Ascending aorta (tissue), 2 donors: ENCODE data around the gene DCC. TPM values are rescaled to one million over a fixed set of nuclear protein-coding genes. Genes with fewer than 3 reads are reported as not detected.

Experiments used
- DNase-seq, 2 donors: peaks; one replicate each; pipeline ENCODE4 v3.0.0-alpha.2; 2019; ENCODE audit warnings: low spot score in 2 of 2
- H3K27ac ChIP-seq, 2 donors: fragments of 200-600 bp; sonication (generic); one replicate each; pipeline ENCODE4 v1.5.1; 2016 to 2017; ENCODE audit warnings: mild to moderate bottlenecking in 1 of 2
- H3K27me3 ChIP-seq: fragments of 200-600 bp; sonication (generic); one replicate; pipeline ENCODE4 v1.5.1; 2017
- H3K36me3 ChIP-seq, 2 donors: fragments of 200-600 bp; sonication (generic); one replicate each; pipeline ENCODE4 v1.5.1; 2016
- H3K4me1 ChIP-seq, 2 donors: fragments of 200-600 bp; sonication (generic); one replicate each; pipeline ENCODE4 v1.5.1; 2016 to 2017; ENCODE audit warnings: mild to moderate bottlenecking in 1 of 2
- H3K4me3 ChIP-seq, 2 donors: fragments of 200-600 bp; sonication (generic); one replicate each; pipeline ENCODE4 v1.5.1; 2016 to 2017; ENCODE audit warnings: mild to moderate bottlenecking in 1 of 2
- H3K9me3 ChIP-seq, 2 donors: fragments of 200-600 bp; sonication (generic); one replicate each; pipeline ENCODE4 v1.5.1; 2016
- CTCF ChIP-seq, 3 experiments: fragments of 200-600 bp in 2 of 3; fragments of 450-650 bp in 1 of 3; sonication (generic) in 2 of 3; IDR thresholded peaks; one replicate each; pipeline ENCODE4 v1.5.1; 2016 to 2019; ENCODE audit warnings: antibody characterized with exemption in 3 of 3, mild to moderate bottlenecking in 1 of 3, moderate library complexity in 1 of 3
- intact Hi-C: fragments of 100-400 bp; cut with DNase I; formaldehyde crosslinking; loops from one replicate; pipeline ENCODE4 v1.15.1; 2023
- total RNA-seq: library from RNA; depleted of rRNA; stranded (reverse); fragments of >200 nt; gene quantifications from one replicate; pipeline ENCODE4 v1.1.0, GENCODE V29; 2016

Gene DCC
- total RNA-seq, 1 donor from 2014 or later: not detected

- TF ChIP-seq CTCF (IDR thresholded peaks at IDR 0.05): no peak
- Histone ChIP-seq H3K27ac (no peak overlapping the region), H3K4me1 (no peaks in the 10 kb centered on the region), H3K9me3 (no peaks in the 10 kb centered on the region), H3K27me3 (no peaks in the 10 kb centered on the region), H3K36me3 (no peaks in the 10 kb centered on the region), H3K4me3 (no peak overlapping the region)
- intact Hi-C loops: no loop called here
- no peak for DNase-seq
Measured at GRCh38 chr18:52426041-52426440, 86.0 kb downstream of the DCC start.

DNA sequence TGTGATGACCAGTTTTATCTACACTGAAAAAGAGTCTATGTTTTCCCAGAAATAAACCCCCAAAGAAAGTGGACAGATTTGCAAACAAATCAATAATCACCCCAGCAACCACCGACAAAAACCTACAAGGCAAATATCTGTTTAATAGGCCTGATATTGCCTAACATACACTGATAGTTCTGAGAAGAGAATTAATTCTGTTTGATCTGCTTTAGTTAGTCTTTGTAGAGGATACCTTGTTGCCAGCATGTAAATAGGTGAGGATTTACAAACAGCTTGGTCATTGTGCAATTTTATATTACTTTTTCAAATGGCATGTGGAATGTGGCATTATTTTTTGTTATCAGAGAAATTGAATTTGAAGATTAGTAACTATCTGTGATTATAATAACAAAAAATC lies 86.5 kb downstream of the DCC start:
- H3K27me3 ChIP-seq: no peaks in the 10 kb centered on the region
- no peaks in the 10 kb centered on the region for H3K36me3 ChIP-seq
- H3K9me3 ChIP-seq: no peaks in the 10 kb centered on the region
- H3K27ac ChIP-seq: no peak overlapping the region
- H3K4me1 ChIP-seq: no peaks in the 10 kb centered on the region
- no peak for DNase-seq
- no peak overlapping the region for H3K4me3 ChIP-seq
- no peak for TF ChIP-seq CTCF (IDR thresholded peaks at IDR 0.05)
- intact Hi-C loops: no loop called here

GRCh38 chr18:52427521-52428175 lies 87.7 kb downstream of the DCC start:
- TF ChIP-seq CTCF (IDR thresholded peaks at IDR 0.05): no peak
- H3K27me3 ChIP-seq: no peaks in the 10 kb centered on the region
- no peak for DNase-seq
- no peaks in the 10 kb centered on the region for H3K4me1 ChIP-seq
- intact Hi-C loops: no loop called here
- H3K4me3 ChIP-seq: no peak overlapping the region
- no peak overlapping the region for H3K27ac ChIP-seq
- H3K9me3 ChIP-seq: no peaks in the 10 kb centered on the region
- H3K36me3 ChIP-seq: no peaks in the 10 kb centered on the region

GRCh38 chr18:52431683-52432082 lies 91.7 kb downstream of the DCC start:
- H3K4me3 ChIP-seq: no peak overlapping the region
- H3K9me3 ChIP-seq: no peaks in the 10 kb centered on the region
- TF ChIP-seq CTCF (IDR thresholded peaks at IDR 0.05): no peak
- H3K27ac ChIP-seq: no peak overlapping the region
- H3K36me3 ChIP-seq: no peaks in the 10 kb centered on the region
- no peak for DNase-seq
- intact Hi-C loops: no loop called here
- H3K4me1 ChIP-seq: no peaks in the 10 kb centered on the region
- no peaks in the 10 kb centered on the region for H3K27me3 ChIP-seq

- Histone ChIP-seq H3K27ac (no peak overlapping the region), H3K27me3 (no peaks in the 10 kb centered on the region), H3K36me3 (no peaks in the 10 kb centered on the region), H3K9me3 (no peaks in the 10 kb centered on the region), H3K4me3 (no peak overlapping the region), H3K4me1 (no peaks in the 10 kb centered on the region)
- no peak for DNase-seq
- intact Hi-C loops: no loop called here
- TF ChIP-seq CTCF (IDR thresholded peaks at IDR 0.05): no peak
Measured at GRCh38 chr18:52433797-52434196, 93.8 kb downstream of the DCC start.

DNA sequence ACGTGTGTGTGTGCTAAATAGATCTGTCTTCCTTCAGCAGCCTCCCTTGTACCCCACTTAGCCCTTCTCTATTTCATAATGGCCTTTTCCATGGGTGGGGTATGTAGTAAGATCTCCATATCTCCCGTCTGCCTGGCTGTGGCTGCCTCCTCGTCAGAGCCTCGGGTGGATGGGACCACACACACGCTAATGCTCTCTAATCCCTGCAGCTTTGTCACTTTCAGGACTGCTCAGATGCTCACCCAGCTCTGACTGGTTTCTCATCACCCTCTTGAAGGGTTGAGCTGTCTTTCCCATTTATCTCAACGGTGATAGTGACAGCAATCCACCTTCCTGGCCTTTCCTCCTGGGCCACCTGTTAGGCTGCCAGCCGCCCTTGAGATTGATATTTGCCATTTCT lies 95.3 kb downstream of the DCC start:
- Histone ChIP-seq H3K4me3 (no peak overlapping the region), H3K36me3 (no peaks in the 10 kb centered on the region), H3K27me3 (no peaks in the 10 kb centered on the region), H3K4me1 (no peaks in the 10 kb centered on the region), H3K27ac (no peak overlapping the region), H3K9me3 (no peaks in the 10 kb centered on the region)
- intact Hi-C loops: no loop called here
- no peak for DNase-seq
- TF ChIP-seq CTCF (IDR thresholded peaks at IDR 0.05): no peak
